HCT116 (cell line): ENCODE data around the gene TIGD2. TPM values are rescaled to one million over a fixed set of nuclear protein-coding genes. Genes with fewer than 3 reads are reported as not detected.

Source experiments
- ATAC-seq: fragments of 200-7000 bp; cut with Tn5 transposase; 2 replicates; pipeline ENCODE4 v1.9.1; 2020; ENCODE audit warnings: mild to moderate bottlenecking, moderate library complexity
- BruUV-seq: library from RNA; stranded (reverse); fragments of 400-500 nt; replicated peaks from 2 replicates; lab custom pipeline; 2021; lab: Mats Ljungman, UMichigan
- CTCF ChIA-PET: fragments of 300-600 bp; sonication (Branson Sonifier 250); formaldehyde crosslinking; loops from one replicate; lab custom pipeline; 2021; ENCODE audit warnings: antibody characterized with exemption; lab: Charles Lee
- POLR2A ChIA-PET: fragments of 300-600, 350-600 bp; sonication (Branson Sonifier 250); formaldehyde crosslinking; loops from one replicate; lab custom pipeline; 2021; ENCODE audit warnings: antibody characterized with exemption; lab: Charles Lee
- RAD21 ChIA-PET, 2 experiments: fragments of 300-600 bp; sonication (Branson Sonifier 250); formaldehyde crosslinking; loops; one replicate each; lab custom pipeline; 2023; ENCODE audit warnings: low total read pairs in 2 of 2; ENCODE audit not compliant: uncharacterized antibody in 2 of 2, unreplicated experiment in 2 of 2, low non-redundant PET in 1 of 2; lab: Charles Lee
- DNase-seq: peaks from one replicate; pipeline ENCODE4 v3.0.0-alpha.2; 2010; ENCODE audit warnings: low read depth, low spot score
- H2AFZ ChIP-seq: fragments of 200-600 bp; shearing (Covaris generic), sonication (generic); 2 replicates; pipeline ENCODE4 v1.6.1; 2017; ENCODE audit warnings: low read depth, mixed run types, mixed read lengths, antibody characterized with exemption, low read length; ENCODE audit not compliant: poor library complexity, severe bottlenecking
- H3K27ac ChIP-seq: 2 replicates; pipeline ENCODE4 v1.5.1; 2012; ENCODE audit warnings: low read depth, low read length
- H3K27me3 ChIP-seq: fragments of 200-600 bp; sonication (generic); 2 replicates; pipeline ENCODE4 v1.6.1; 2016; ENCODE audit warnings: mixed run types, low read length, mixed read lengths; ENCODE audit not compliant: insufficient read depth
- H3K36me3 ChIP-seq, 2 experiments: fragments of 200-500 bp in 1 of 2; fragments of 200-600 bp in 1 of 2; sonication (Bioruptor generic) in 1 of 2; sonication (generic) in 1 of 2; 2 replicates each; pipeline versions ENCODE4 v1.5.1 to v1.6.1; 2014 to 2016; ENCODE audit warnings: low read length in 2 of 2, inconsistent platforms in 1 of 2, mixed read lengths in 1 of 2, mixed run types in 1 of 2; ENCODE audit not compliant: insufficient read depth in 2 of 2, control insufficient read depth in 1 of 2
- H3K4me1 ChIP-seq, 2 experiments: fragments of 200-600 bp in 1 of 2; sonication (generic) in 1 of 2; 2 replicates each; pipeline versions ENCODE4 v1.5.1 to v1.6.1; 2012 to 2017; ENCODE audit warnings: low read length in 2 of 2, inconsistent platforms in 1 of 2, mild to moderate bottlenecking in 1 of 2, mixed read lengths in 1 of 2, mixed run types in 1 of 2, moderate library complexity in 1 of 2; ENCODE audit not compliant: insufficient read depth in 2 of 2, control insufficient read depth in 1 of 2
- H3K4me2 ChIP-seq: fragments of 200-600 bp; sonication (generic); 2 replicates; pipeline ENCODE4 v1.6.1; 2017; ENCODE audit warnings: mixed run types, low read length, mixed read lengths
- H3K4me3 ChIP-seq, 2 experiments: fragments of 200-600 bp in 1 of 2; sonication (generic) in 1 of 2; replicated peaks in 1 of 2; 2 replicates each; pipeline ENCODE4 v1.5.1; 2011 to 2016; ENCODE audit warnings: low read length in 2 of 2, control low read depth in 1 of 2, low read depth in 1 of 2, mild to moderate bottlenecking in 1 of 2, mixed read lengths in 1 of 2, mixed run types in 1 of 2
- H3K79me2 ChIP-seq: fragments of 200-600 bp; sonication (generic); 2 replicates; pipeline ENCODE4 v1.6.1; 2017; ENCODE audit warnings: mild to moderate bottlenecking, mixed run types, low read length, moderate library complexity, mixed read lengths; ENCODE audit not compliant: insufficient read depth
- H3K9ac ChIP-seq: fragments of 200-600 bp; sonication (generic); 2 replicates; pipeline ENCODE4 v1.6.1; 2016; ENCODE audit warnings: low read length, mixed read lengths
- H3K9me2 ChIP-seq: fragments of 200-600 bp; sonication (generic), shearing (Covaris generic); 2 replicates; pipeline ENCODE4 v1.6.1; 2017; ENCODE audit warnings: mixed run types, mild to moderate bottlenecking, moderate library complexity; ENCODE audit not compliant: insufficient read depth
- H3K9me3 ChIP-seq, 2 experiments: fragments of 200-500 bp in 1 of 2; fragments of 200-600 bp in 1 of 2; sonication (Bioruptor generic) in 1 of 2; sonication (generic) in 1 of 2; 2 replicates each; pipeline ENCODE4 v1.6.1; 2014 to 2017; ENCODE audit warnings: low read length in 2 of 2, mixed read lengths in 2 of 2, inconsistent platforms in 1 of 2, low read depth in 1 of 2, mild to moderate bottlenecking in 1 of 2, mixed run types in 1 of 2, moderate library complexity in 1 of 2; ENCODE audit not compliant: control insufficient read depth in 1 of 2, insufficient read depth in 1 of 2
- H4K20me1 ChIP-seq: fragments of 200-600 bp; sonication (generic), shearing (Covaris generic); 2 replicates; pipeline ENCODE4 v1.6.1; 2017; ENCODE audit warnings: mixed run types, mild to moderate bottlenecking, moderate library complexity; ENCODE audit not compliant: insufficient read depth
- ATF3 ChIP-seq: IDR thresholded peaks from 2 replicates; pipeline ENCODE4 v1.6.1; 2012
- CEBPB ChIP-seq: IDR thresholded peaks from 2 replicates; pipeline ENCODE4 v1.6.1; 2012; ENCODE audit warnings: low read depth
- CTCF ChIP-seq, 3 experiments: fragments of 200-600 bp in 1 of 3; sonication (generic) in 1 of 3; IDR thresholded peaks in 2 of 3; conservative IDR thresholded peaks in 1 of 3; 2 replicates each; pipeline ENCODE4 v1.5.1; 2012 to 2017; ENCODE audit warnings: low read depth in 2 of 3, low read length in 2 of 3, antibody characterized with exemption in 1 of 3, borderline replicate concordance in 1 of 3, control low read depth in 1 of 3, mild to moderate bottlenecking in 1 of 3, mixed read lengths in 1 of 3, mixed run types in 1 of 3, moderate library complexity in 1 of 3; ENCODE audit not compliant: insufficient read depth in 1 of 3
- EGR1 ChIP-seq: IDR thresholded peaks from 2 replicates; pipeline ENCODE4 v1.6.1; 2012; ENCODE audit warnings: low read depth
- EZH2 ChIP-seq: fragments of 200-600 bp; sonication (generic); IDR thresholded peaks from 2 replicates; pipeline ENCODE4 v1.6.1; 2017; ENCODE audit warnings: antibody characterized with exemption, mixed run types
- MAX ChIP-seq: IDR thresholded peaks from 2 replicates; pipeline ENCODE4 v1.6.1; 2012
- POLR2A ChIP-seq: IDR thresholded peaks from 2 replicates; pipeline ENCODE4 v1.7.0; 2011; ENCODE audit warnings: borderline replicate concordance; ENCODE audit not compliant: insufficient read depth, insufficient read length; ENCODE audit errors: extremely low read depth
- RAD21 ChIP-seq: IDR thresholded peaks from 2 replicates; pipeline ENCODE4 v1.6.1; 2012; ENCODE audit warnings: low read depth, mild to moderate bottlenecking
- REST ChIP-seq: IDR thresholded peaks from 2 replicates; pipeline ENCODE4 v1.6.1; 2012; ENCODE audit warnings: low read depth
- SIN3A ChIP-seq: IDR thresholded peaks from 2 replicates; pipeline ENCODE4 v1.6.1; 2012; ENCODE audit warnings: low read depth
- SP1 ChIP-seq: IDR thresholded peaks from 2 replicates; pipeline ENCODE4 v1.6.1; 2012; ENCODE audit warnings: low read depth
- ZFX ChIP-seq: fragments of 450-650 bp; IDR thresholded peaks from 2 replicates; pipeline ENCODE4 v1.6.1; 2017
- intact Hi-C: fragments of 100-400 bp; cut with micrococcal nuclease; formaldehyde crosslinking; loops from 2 replicates; pipeline ENCODE4 v1.10.0; 2022
- total RNA-seq: library from RNA; stranded (reverse); gene quantifications from one replicate; pipeline ENCODE4 v1.2.1, GENCODE V29; 2021; ENCODE audit not compliant: unreplicated experiment

Gene TIGD2
- total RNA-seq, 1 experiment from 2014 or later: 10.3 TPM

GRCh38 chr4:89137231-89137630 lies 25.9 kb downstream of the TIGD2 start:
- H2AFZ ChIP-seq: no peak overlapping the region

More at GRCh38 chr4:89137231-89137630, 25.9 kb downstream of the TIGD2 start:
- no peak overlapping the region for H3K9ac ChIP-seq
- no peaks in the 10 kb centered on the region for H3K27me3 ChIP-seq
- no TSS peak for BruUV-seq
- DNase-seq: no peak
- H3K9me3 ChIP-seq: no peaks in the 10 kb centered on the region
- no peaks in the 10 kb centered on the region for H3K36me3 ChIP-seq
- CTCF ChIA-PET: interaction anchor here (1.4 kb wide), 1 partner anchor 9 kb away, joined by 3 read pairs; no protein-coding TSS in a partner anchor
- POLR2A ChIA-PET: no interaction called here
- H3K4me3 ChIP-seq: no peak overlapping the region
- H3K4me1 ChIP-seq: no peaks in the 10 kb centered on the region
- RAD21 ChIA-PET: no interaction called here
- H4K20me1 ChIP-seq: no peaks in the 10 kb centered on the region
- no peaks in the 10 kb centered on the region for H3K79me2 ChIP-seq
- no peak overlapping the region for H3K4me2 ChIP-seq
- H3K27ac ChIP-seq: no peak overlapping the region
- H3K9me2 ChIP-seq: no peaks in the 10 kb centered on the region
- intact Hi-C loops: no loop called here
- ATAC-seq: no peak
- TF ChIP-seq ATF3 (no peak), CTCF (IDR thresholded peaks at IDR 0.05 in 2 of 3, conservative IDR thresholded peaks at IDR 0.05 in 1 of 3; ENCODE audit: borderline replicate concordance in 1 of 3, insufficient read depth in 1 of 3, low read depth in 2 of 3, low read length in 2 of 3) (no peak), REST (no peak), POLR2A (no peak), EZH2 (no peak), EGR1 (no peak), SP1 (no peak), ZFX (no peak), SIN3A (no peak), RAD21 (no peak), MAX (no peak), CEBPB (no peak)
